ENCODE data around the gene CLEC12A. TPM values are rescaled to one million over a fixed set of nuclear protein-coding genes. Genes with fewer than 3 reads are reported as not detected.
"Not testable (repeated sequence)": the region's sequence is repeated elsewhere in the genome, so short reads cannot be mapped to it uniquely, and the experiment has no call there.

Gene CLEC12A
- total RNA-seq, 1 experiment from 2014 or later, result not detected

- TF ChIP-seq ATF3 (IDR thresholded peaks at IDR 0.05) (no peak), SP1 (IDR thresholded peaks at IDR 0.05; ENCODE audit: low read depth) (no peak)
Measured at GRCh38 chr12:10025236-10025635, 54.0 kb downstream of the CLEC12A start (continued).

- POLR2A ChIA-PET; intact Hi-C loops (cut with micrococcal nuclease): not testable (repeated sequence)
Measured at GRCh38 chr12:10026666-10027065, 55.5 kb downstream of the CLEC12A start.

GRCh38 chr12:10027311-10027710 lies 56.1 kb downstream of the CLEC12A start:
- no peak overlapping the region for H3K9ac ChIP-seq (ENCODE audit: low read length)
- ChIA-PET POLR2A (no interaction called here), RAD21 (ENCODE audit: low non-redundant PET in 1 of 2, low total read pairs in 2 of 2, uncharacterized antibody in 2 of 2, unreplicated experiment in 2 of 2) (no interaction called here), CTCF (no interaction called here)
- no peaks in the 10 kb centered on the region for H3K4me1 ChIP-seq (ENCODE audit: control insufficient read depth in 1 of 2, insufficient read depth in 2 of 2, low read length in 2 of 2)
- intact Hi-C loops (cut with micrococcal nuclease), result no loop called here
- ATAC-seq, result no peak
- no peaks in the 10 kb centered on the region for H3K79me2 ChIP-seq (ENCODE audit: insufficient read depth, low read length)
- no peak overlapping the region for H3K4me2 ChIP-seq (ENCODE audit: low read length)
- TF ChIP-seq FOSL1 (IDR thresholded peaks at IDR 0.05; ENCODE audit: low read depth), result no peak
- no peaks in the 10 kb centered on the region for H3K9me2 ChIP-seq (ENCODE audit: insufficient read depth)
- no peak overlapping the region for H2AFZ ChIP-seq (ENCODE audit: low read depth, low read length, poor library complexity, severe bottlenecking)
- no TSS peak for BruUV-seq (replicated peaks)
- no peaks in the 10 kb centered on the region for H3K9me3 ChIP-seq (ENCODE audit: control insufficient read depth in 1 of 2, insufficient read depth in 1 of 2, low read depth in 1 of 2, low read length in 2 of 2)
- H3K27me3 ChIP-seq (ENCODE audit: insufficient read depth, low read length), result peaks cover 11% of the 10 kb centered on the region
- H3K36me3 ChIP-seq (ENCODE audit: control insufficient read depth in 1 of 2, insufficient read depth in 2 of 2, low read length in 2 of 2), result no peaks in the 10 kb centered on the region
- no peak overlapping the region for H3K27ac ChIP-seq (ENCODE audit: low read depth, low read length)
- H4K20me1 ChIP-seq (ENCODE audit: insufficient read depth), result no peaks in the 10 kb centered on the region
- DNase-seq (ENCODE audit: low read depth, low spot score), result no peak
- no peak overlapping the region for H3K4me3 ChIP-seq (replicated peaks in 1 of 2; ENCODE audit: low read depth in 1 of 2, low read length in 2 of 2)

More at GRCh38 chr12:10026666-10027065, 55.5 kb downstream of the CLEC12A start:
- H3K36me3 ChIP-seq (ENCODE audit: control insufficient read depth in 1 of 2, insufficient read depth in 2 of 2, low read length in 2 of 2); DNase-seq (ENCODE audit: low read depth, low spot score); CTCF ChIA-PET; H2AFZ ChIP-seq (ENCODE audit: low read depth, low read length, poor library complexity, severe bottlenecking); H4K20me1 ChIP-seq (ENCODE audit: insufficient read depth); H3K4me3 ChIP-seq (replicated peaks in 1 of 2; ENCODE audit: low read depth in 1 of 2, low read length in 2 of 2); H3K9me3 ChIP-seq (ENCODE audit: control insufficient read depth in 1 of 2, insufficient read depth in 1 of 2, low read depth in 1 of 2, low read length in 2 of 2); H3K79me2 ChIP-seq (ENCODE audit: insufficient read depth, low read length); H3K27ac ChIP-seq (ENCODE audit: low read depth, low read length); ATAC-seq; RAD21 ChIA-PET (ENCODE audit: low non-redundant PET in 1 of 2, low total read pairs in 2 of 2, uncharacterized antibody in 2 of 2, unreplicated experiment in 2 of 2); BruUV-seq (replicated peaks); H3K9me2 ChIP-seq (ENCODE audit: insufficient read depth); H3K9ac ChIP-seq (ENCODE audit: low read length); H3K4me2 ChIP-seq (ENCODE audit: low read length); H3K4me1 ChIP-seq (ENCODE audit: control insufficient read depth in 1 of 2, insufficient read depth in 2 of 2, low read length in 2 of 2): not testable (repeated sequence)
- peaks cover 11% of the 10 kb centered on the region for H3K27me3 ChIP-seq (ENCODE audit: insufficient read depth, low read length)

Measured in HCT116 (cell line).